Measurements from ENCODE around the gene MFSD1.

Gene MFSD1

GRCh38 chr3:158770741-158771350 is 31.0 kb upstream of the MFSD1 start:
- no peak for DNase-seq
- no peaks in the 10 kb centered on the region for H3K36me3 ChIP-seq (ENCODE audit: control insufficient read depth in 4 of 4, insufficient read depth in 4 of 4, low read length in 3 of 4)
- 90% methylated on average over 2 of the region's 4 CpGs for WGBS (ENCODE audit: insufficient coverage)
- no peak overlapping the region for H3K27ac ChIP-seq (ENCODE audit: insufficient read depth in 1 of 2, low read depth in 1 of 2, low read length in 2 of 2, poor library complexity in 1 of 2, severe bottlenecking in 2 of 2)
- H3K27me3 ChIP-seq (replicated peaks in 2 of 5; ENCODE audit: control insufficient read depth in 4 of 5, insufficient read depth in 5 of 5, low read length in 4 of 5): no peaks in the 10 kb centered on the region
- H3K4me3 ChIP-seq (ENCODE audit: control insufficient read depth in 1 of 7, extremely low read depth in 1 of 7, insufficient read depth in 4 of 7, low read depth in 2 of 7, low read length in 6 of 7): no peak overlapping the region
- POLR2A ChIA-PET: no interaction called here
- no peaks in the 10 kb centered on the region for H3K9me3 ChIP-seq (ENCODE audit: control extremely low read depth in 1 of 5, control insufficient read depth in 4 of 5, insufficient read depth in 2 of 5, low read depth in 1 of 5, low read length in 4 of 5)
- CTCF ChIA-PET: interaction anchor here (0.7 to 1.0 kb wide), 3 partner anchors 18 to 398 kb away, joined by 3 read pairs; no protein-coding TSS in a partner anchor
- no peaks in the 10 kb centered on the region for H3K4me1 ChIP-seq (ENCODE audit: control extremely low read depth in 1 of 4, control insufficient read depth in 4 of 4, insufficient read depth in 4 of 4, low read length in 3 of 4)

- Histone ChIP-seq H3K27me3 (replicated peaks in 2 of 5; ENCODE audit: control insufficient read depth in 4 of 5, insufficient read depth in 5 of 5, low read length in 4 of 5) (no peaks in the 10 kb centered on the region), H3K4me3 (ENCODE audit: control insufficient read depth in 1 of 7, extremely low read depth in 1 of 7, insufficient read depth in 4 of 7, low read depth in 2 of 7, low read length in 6 of 7) (no peak overlapping the region), H3K9me3 (ENCODE audit: control extremely low read depth in 1 of 5, control insufficient read depth in 4 of 5, insufficient read depth in 2 of 5, low read depth in 1 of 5, low read length in 4 of 5) (no peaks in the 10 kb centered on the region), H3K27ac (ENCODE audit: insufficient read depth in 1 of 2, low read depth in 1 of 2, low read length in 2 of 2, poor library complexity in 1 of 2, severe bottlenecking in 2 of 2) (no peak overlapping the region), H3K4me1 (ENCODE audit: control extremely low read depth in 1 of 4, control insufficient read depth in 4 of 4, insufficient read depth in 4 of 4, low read length in 3 of 4) (no peaks in the 10 kb centered on the region), H3K36me3 (ENCODE audit: control insufficient read depth in 4 of 4, insufficient read depth in 4 of 4, low read length in 3 of 4) (no peaks in the 10 kb centered on the region)
- DNase-seq: no peak
- ChIA-PET CTCF (interaction anchor here (0.7 to 1.0 kb wide), 3 partner anchors 18 to 399 kb away, joined by 3 read pairs; no protein-coding TSS in a partner anchor), POLR2A (no interaction called here)
- 100% methylated on average over 1 of the region's 1 CpG for WGBS (ENCODE audit: insufficient coverage)
Observed at GRCh38 chr3:158771577-158771976, 30.3 kb upstream of the MFSD1 start.

DNA sequence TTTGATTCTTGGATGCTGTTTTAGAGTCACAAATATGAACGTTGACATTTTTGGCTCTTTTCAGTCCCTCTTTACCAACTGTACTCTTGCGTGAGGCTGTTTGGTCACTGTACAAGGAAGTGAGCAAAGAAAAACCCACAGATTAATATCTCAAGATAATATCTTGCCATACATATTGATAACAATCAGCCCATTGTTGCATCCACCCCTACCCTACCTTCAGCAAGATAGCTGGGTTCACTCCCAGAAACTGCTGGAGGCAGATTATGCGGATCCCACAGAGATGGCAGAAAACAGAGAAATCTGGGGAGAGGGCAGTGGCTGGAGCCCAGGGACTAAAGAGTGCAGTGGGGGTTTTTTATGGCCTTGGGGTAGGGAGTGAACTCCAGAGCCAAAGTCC is 29.9 kb upstream of the MFSD1 start:
- Histone ChIP-seq H3K4me1 (ENCODE audit: control extremely low read depth in 1 of 4, control insufficient read depth in 4 of 4, insufficient read depth in 4 of 4, low read length in 3 of 4) (no peaks in the 10 kb centered on the region), H3K27me3 (replicated peaks in 2 of 5; ENCODE audit: control insufficient read depth in 4 of 5, insufficient read depth in 5 of 5, low read length in 4 of 5) (no peaks in the 10 kb centered on the region), H3K9me3 (ENCODE audit: control extremely low read depth in 1 of 5, control insufficient read depth in 4 of 5, insufficient read depth in 2 of 5, low read depth in 1 of 5, low read length in 4 of 5) (no peaks in the 10 kb centered on the region), H3K4me3 (ENCODE audit: control insufficient read depth in 1 of 7, extremely low read depth in 1 of 7, insufficient read depth in 4 of 7, low read depth in 2 of 7, low read length in 6 of 7) (no peak overlapping the region), H3K36me3 (ENCODE audit: control insufficient read depth in 4 of 4, insufficient read depth in 4 of 4, low read length in 3 of 4) (no peaks in the 10 kb centered on the region), H3K27ac (ENCODE audit: insufficient read depth in 1 of 2, low read depth in 1 of 2, low read length in 2 of 2, poor library complexity in 1 of 2, severe bottlenecking in 2 of 2) (no peak overlapping the region)
- CTCF ChIA-PET: no interaction called here
- 100% methylated on average over 1 of the region's 3 CpGs for WGBS (ENCODE audit: insufficient coverage)
- no peak for DNase-seq
- POLR2A ChIA-PET: no interaction called here

DNA sequence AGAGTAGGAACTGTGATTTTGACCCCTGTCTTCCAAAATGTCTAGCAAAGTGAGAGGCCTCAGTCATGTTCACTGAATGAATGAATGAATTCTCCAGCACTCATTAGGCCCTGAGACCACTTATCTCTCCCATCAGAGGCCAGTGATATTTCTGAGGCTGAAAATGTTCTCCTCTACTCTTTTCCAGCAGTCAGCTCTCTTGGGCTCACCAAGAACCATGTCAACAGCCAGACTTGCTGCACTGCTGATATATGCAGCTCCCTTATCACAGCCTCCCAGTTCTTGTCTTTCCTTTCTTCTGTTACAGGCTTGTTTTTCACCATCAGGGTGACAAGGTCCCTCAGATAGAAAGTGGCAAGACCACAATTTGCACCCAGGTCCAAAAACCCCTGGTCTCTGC is 28.7 kb upstream of the MFSD1 start:
- Histone ChIP-seq H3K4me3 (ENCODE audit: control insufficient read depth in 1 of 7, extremely low read depth in 1 of 7, insufficient read depth in 4 of 7, low read depth in 2 of 7, low read length in 6 of 7) (no peak overlapping the region), H3K27ac (ENCODE audit: insufficient read depth in 1 of 2, low read depth in 1 of 2, low read length in 2 of 2, poor library complexity in 1 of 2, severe bottlenecking in 2 of 2) (no peak overlapping the region), H3K9me3 (ENCODE audit: control extremely low read depth in 1 of 5, control insufficient read depth in 4 of 5, insufficient read depth in 2 of 5, low read depth in 1 of 5, low read length in 4 of 5) (no peaks in the 10 kb centered on the region), H3K27me3 (replicated peaks in 2 of 5; ENCODE audit: control insufficient read depth in 4 of 5, insufficient read depth in 5 of 5, low read length in 4 of 5) (no peaks in the 10 kb centered on the region), H3K36me3 (ENCODE audit: control insufficient read depth in 4 of 4, insufficient read depth in 4 of 4, low read length in 3 of 4) (no peaks in the 10 kb centered on the region), H3K4me1 (ENCODE audit: control extremely low read depth in 1 of 4, control insufficient read depth in 4 of 4, insufficient read depth in 4 of 4, low read length in 3 of 4) (no peaks in the 10 kb centered on the region)
- peak in 1 of 3 donors; percentile 19 for DNase-seq
- ChIA-PET POLR2A (no interaction called here), CTCF (interaction anchor here (0.9 kb wide), 1 partner anchor 46 kb away, joined by 3 read pairs; no protein-coding TSS in a partner anchor)

DNA sequence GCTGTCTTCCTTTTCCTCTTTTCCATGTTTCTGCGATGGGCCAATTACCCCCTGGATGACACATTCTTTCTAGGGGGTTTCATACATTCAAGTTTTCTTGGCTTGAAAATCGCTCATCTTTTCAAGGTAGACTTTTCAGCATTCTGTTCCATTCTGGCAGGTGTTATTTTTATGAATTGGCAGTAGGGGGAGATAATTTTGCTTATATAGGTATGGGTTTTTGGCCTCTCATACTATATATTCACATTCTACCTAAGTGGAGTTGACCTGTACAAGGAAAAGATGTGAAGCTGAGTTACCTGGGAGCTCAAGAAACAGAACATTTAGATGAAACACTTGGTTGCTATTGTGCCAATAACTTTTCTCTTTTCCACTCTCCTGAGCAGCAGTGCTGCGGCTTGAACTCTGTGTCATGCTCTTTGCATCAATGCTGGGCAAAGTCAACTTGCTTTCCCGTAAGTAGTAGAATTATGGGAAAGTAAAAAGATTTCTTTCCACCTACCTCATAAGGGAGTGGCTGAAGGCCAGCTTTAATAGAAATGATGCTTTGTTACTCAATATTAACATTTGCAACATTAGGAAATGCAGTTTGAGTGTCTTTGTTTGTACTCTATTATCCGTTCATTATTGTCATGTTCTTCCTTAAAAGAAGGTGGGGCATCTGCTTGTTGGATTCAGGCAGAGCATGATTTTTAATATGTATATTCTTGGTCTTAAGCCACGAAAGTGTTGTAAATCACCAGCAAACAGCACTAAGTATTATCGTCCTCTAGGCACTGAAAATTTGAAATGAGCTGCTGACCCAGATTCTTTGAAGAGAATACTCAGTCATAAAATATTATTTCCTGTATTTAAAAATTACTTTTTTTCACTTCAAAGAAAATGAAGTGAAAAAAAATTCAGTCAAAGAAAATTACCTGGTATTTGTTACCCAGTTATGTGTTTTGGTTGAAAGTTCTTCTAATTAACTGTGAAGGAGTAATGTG is 27.7 kb upstream of the MFSD1 start:
- no peaks in the 10 kb centered on the region for H3K4me1 ChIP-seq (ENCODE audit: control extremely low read depth in 1 of 4, control insufficient read depth in 4 of 4, insufficient read depth in 4 of 4, low read length in 3 of 4)
- WGBS (ENCODE audit: insufficient coverage): 100% methylated on average over 2 of the region's 7 CpGs
- CTCF ChIA-PET: interaction anchor here (0.9 to 1.0 kb wide), 2 partner anchors 15 to 47 kb away, joined by 3 to 4 read pairs; no protein-coding TSS in a partner anchor
- H3K9me3 ChIP-seq (ENCODE audit: control extremely low read depth in 1 of 5, control insufficient read depth in 4 of 5, insufficient read depth in 2 of 5, low read depth in 1 of 5, low read length in 4 of 5): no peaks in the 10 kb centered on the region
- H3K4me3 ChIP-seq (ENCODE audit: control insufficient read depth in 1 of 7, extremely low read depth in 1 of 7, insufficient read depth in 4 of 7, low read depth in 2 of 7, low read length in 6 of 7): no peak overlapping the region
- no peak overlapping the region for H3K27ac ChIP-seq (ENCODE audit: insufficient read depth in 1 of 2, low read depth in 1 of 2, low read length in 2 of 2, poor library complexity in 1 of 2, severe bottlenecking in 2 of 2)
- POLR2A ChIA-PET: no interaction called here
- no peaks in the 10 kb centered on the region for H3K36me3 ChIP-seq (ENCODE audit: control insufficient read depth in 4 of 4, insufficient read depth in 4 of 4, low read length in 3 of 4)
- H3K27me3 ChIP-seq (replicated peaks in 2 of 5; ENCODE audit: control insufficient read depth in 4 of 5, insufficient read depth in 5 of 5, low read length in 4 of 5): no peaks in the 10 kb centered on the region
- no peak for DNase-seq

DNA sequence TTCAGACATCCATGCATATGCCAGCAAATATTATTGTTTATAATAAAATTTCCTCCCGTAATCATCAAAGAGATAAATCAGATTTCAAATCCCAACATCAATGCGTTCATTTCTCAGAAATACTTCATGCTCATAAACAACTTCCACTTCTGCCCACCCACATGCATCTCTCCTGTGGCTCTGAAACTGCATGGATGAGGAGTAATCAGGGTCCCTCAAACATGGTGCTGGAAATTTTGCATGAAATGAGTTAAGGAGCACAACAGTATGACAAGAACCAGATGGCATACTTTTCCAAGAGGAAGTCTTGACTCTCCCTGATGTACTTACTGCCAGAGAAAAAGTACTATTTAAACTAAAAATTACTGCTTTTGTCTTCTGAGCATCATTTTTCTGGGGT is 26.9 kb upstream of the MFSD1 start:
- H3K4me1 ChIP-seq (ENCODE audit: control extremely low read depth in 1 of 4, control insufficient read depth in 4 of 4, insufficient read depth in 4 of 4, low read length in 3 of 4): no peaks in the 10 kb centered on the region
- ChIA-PET CTCF (no interaction called here), POLR2A (no interaction called here)
- H3K27ac ChIP-seq (ENCODE audit: insufficient read depth in 1 of 2, low read depth in 1 of 2, low read length in 2 of 2, poor library complexity in 1 of 2, severe bottlenecking in 2 of 2): no peak overlapping the region
- H3K9me3 ChIP-seq (ENCODE audit: control extremely low read depth in 1 of 5, control insufficient read depth in 4 of 5, insufficient read depth in 2 of 5, low read depth in 1 of 5, low read length in 4 of 5): no peaks in the 10 kb centered on the region
- WGBS (ENCODE audit: insufficient coverage): 60% methylated on average over 1 of the region's 2 CpGs
- H3K4me3 ChIP-seq (ENCODE audit: control insufficient read depth in 1 of 7, extremely low read depth in 1 of 7, insufficient read depth in 4 of 7, low read depth in 2 of 7, low read length in 6 of 7): no peak overlapping the region
- no peaks in the 10 kb centered on the region for H3K36me3 ChIP-seq (ENCODE audit: control insufficient read depth in 4 of 4, insufficient read depth in 4 of 4, low read length in 3 of 4)
- DNase-seq: no peak
- no peaks in the 10 kb centered on the region for H3K27me3 ChIP-seq (replicated peaks in 2 of 5; ENCODE audit: control insufficient read depth in 4 of 5, insufficient read depth in 5 of 5, low read length in 4 of 5)

Data from common myeloid progenitor, CD34-positive (primary cell).